Tibial artery (tissue), 4 donors: ENCODE data around the gene CPSF2.

Source experiments
- DNase-seq, 2 donors: peaks; one replicate each; pipeline ENCODE4 v3.0.0-alpha.2; 2019
- H3K27ac ChIP-seq, 2 donors: fragments of 200-600 bp; sonication (generic) in 1 of 2; 1 replicate in 1 of 2; 2 replicates in 1 of 2; pipeline ENCODE4 v1.5.1; 2018 to 2019; ENCODE audit warnings: mild to moderate bottlenecking in 1 of 2
- H3K27me3 ChIP-seq, 2 donors: fragments of 200-600 bp; sonication (generic) in 1 of 2; one replicate each; pipeline versions ENCODE4 v1.5.1 to v1.6.0; 2016 to 2019
- H3K36me3 ChIP-seq, 3 donors: fragments of 200-600 bp; sonication (generic) in 2 of 3; one replicate each; pipeline ENCODE4 v1.5.1; 2016 to 2019; ENCODE audit warnings: mild to moderate bottlenecking in 2 of 3
- H3K4me1 ChIP-seq, 4 donors: fragments of 200-600 bp; sonication (generic) in 2 of 4; 1 replicate in 3 of 4; 2 replicates in 1 of 4; pipeline ENCODE4 v1.5.1; 2016 to 2019
- H3K4me3 ChIP-seq, 2 donors: fragments of 200-600 bp; sonication (generic) in 1 of 2; 1 replicate in 1 of 2; 2 replicates in 1 of 2; pipeline ENCODE4 v1.5.1; 2018 to 2019; ENCODE audit warnings: mild to moderate bottlenecking in 2 of 2
- H3K9me3 ChIP-seq, 3 donors: fragments of 200-600 bp; sonication (generic) in 1 of 3; one replicate each; pipeline ENCODE4 v1.5.1; 2016 to 2019
- intact Hi-C: fragments of 100-400 bp; cut with DNase I; formaldehyde crosslinking; loops from one replicate; pipeline ENCODE4 v1.15.0; 2023; ENCODE audit warnings: low total_unique reads
- TF ChIP-seq, protein P1 (sequence below), 2 experiments: fragments of 200-600 bp in 1 of 2; fragments of 450-650 bp in 1 of 2; IDR thresholded peaks; one replicate each; pipeline ENCODE4 v1.5.1; 2017 to 2019; ENCODE audit warnings: antibody characterized with exemption in 2 of 2, mild to moderate bottlenecking in 1 of 2, moderate library complexity in 1 of 2

CPSF2 gene

DNA sequence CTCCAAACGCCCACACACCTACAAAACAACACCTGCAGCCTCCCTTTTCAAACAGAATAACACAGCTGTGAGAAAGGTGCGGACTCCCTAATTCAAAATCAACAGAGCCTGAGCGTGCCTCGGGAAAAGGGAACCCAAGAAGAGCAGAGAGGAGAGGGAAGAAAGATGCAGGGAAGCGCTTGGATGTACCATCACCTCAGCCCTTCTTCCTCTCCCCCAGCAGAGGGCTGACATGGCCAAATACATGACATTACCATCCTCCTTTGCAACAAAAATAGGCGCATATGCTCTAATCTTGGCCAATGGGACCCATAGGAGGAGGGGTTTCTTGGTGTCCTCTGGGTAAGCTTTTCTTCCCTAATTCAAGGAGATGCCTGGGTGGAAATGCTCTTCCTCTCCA is 78.0 kb downstream of the CPSF2 start:
- H3K36me3 ChIP-seq: no peaks in the 10 kb centered on the region
- H3K4me3 ChIP-seq: no peak overlapping the region
- H3K27ac ChIP-seq: no peak overlapping the region
- H3K9me3 ChIP-seq: no peaks in the 10 kb centered on the region
- intact Hi-C loops: no loop called here
- no peaks in the 10 kb centered on the region for H3K27me3 ChIP-seq
- DNase-seq: no peak
- TF ChIP-seq, protein P1, sequence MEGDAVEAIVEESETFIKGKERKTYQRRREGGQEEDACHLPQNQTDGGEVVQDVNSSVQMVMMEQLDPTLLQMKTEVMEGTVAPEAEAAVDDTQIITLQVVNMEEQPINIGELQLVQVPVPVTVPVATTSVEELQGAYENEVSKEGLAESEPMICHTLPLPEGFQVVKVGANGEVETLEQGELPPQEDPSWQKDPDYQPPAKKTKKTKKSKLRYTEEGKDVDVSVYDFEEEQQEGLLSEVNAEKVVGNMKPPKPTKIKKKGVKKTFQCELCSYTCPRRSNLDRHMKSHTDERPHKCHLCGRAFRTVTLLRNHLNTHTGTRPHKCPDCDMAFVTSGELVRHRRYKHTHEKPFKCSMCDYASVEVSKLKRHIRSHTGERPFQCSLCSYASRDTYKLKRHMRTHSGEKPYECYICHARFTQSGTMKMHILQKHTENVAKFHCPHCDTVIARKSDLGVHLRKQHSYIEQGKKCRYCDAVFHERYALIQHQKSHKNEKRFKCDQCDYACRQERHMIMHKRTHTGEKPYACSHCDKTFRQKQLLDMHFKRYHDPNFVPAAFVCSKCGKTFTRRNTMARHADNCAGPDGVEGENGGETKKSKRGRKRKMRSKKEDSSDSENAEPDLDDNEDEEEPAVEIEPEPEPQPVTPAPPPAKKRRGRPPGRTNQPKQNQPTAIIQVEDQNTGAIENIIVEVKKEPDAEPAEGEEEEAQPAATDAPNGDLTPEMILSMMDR (IDR thresholded peaks at IDR 0.05): no peak
- no peaks in the 10 kb centered on the region for H3K4me1 ChIP-seq

DNA sequence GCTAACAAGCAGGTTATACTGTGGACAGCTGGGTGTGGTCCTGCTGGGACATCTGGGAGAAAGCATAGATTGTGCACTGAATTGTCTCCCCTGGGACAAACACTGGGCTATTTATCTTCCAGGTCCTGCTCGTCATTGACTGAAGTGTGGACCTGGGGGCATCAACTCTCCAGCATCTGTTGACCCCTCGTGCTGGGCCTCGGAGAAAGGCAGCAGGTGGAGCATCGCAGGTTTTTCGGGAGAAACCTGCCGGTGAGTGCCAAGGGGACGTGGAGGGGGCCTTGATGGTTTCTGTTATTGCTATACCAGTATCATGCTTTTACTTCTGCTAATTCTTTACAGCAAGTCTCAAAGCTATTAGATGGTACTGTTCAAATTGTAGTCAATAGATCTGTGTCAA is 81.3 kb downstream of the CPSF2 start:
- intact Hi-C loops: no loop called here
- Histone ChIP-seq H3K9me3 (no peaks in the 10 kb centered on the region), H3K4me3 (no peak overlapping the region), H3K36me3 (no peaks in the 10 kb centered on the region), H3K27ac (no peak overlapping the region), H3K4me1 (peaks cover 0 to 12% (median 0%) of the 10 kb centered on the region in 4 donors), H3K27me3 (no peaks in the 10 kb centered on the region)
- DNase-seq: no peak
- TF ChIP-seq, protein P1 (IDR thresholded peaks at IDR 0.05): no peak

DNA sequence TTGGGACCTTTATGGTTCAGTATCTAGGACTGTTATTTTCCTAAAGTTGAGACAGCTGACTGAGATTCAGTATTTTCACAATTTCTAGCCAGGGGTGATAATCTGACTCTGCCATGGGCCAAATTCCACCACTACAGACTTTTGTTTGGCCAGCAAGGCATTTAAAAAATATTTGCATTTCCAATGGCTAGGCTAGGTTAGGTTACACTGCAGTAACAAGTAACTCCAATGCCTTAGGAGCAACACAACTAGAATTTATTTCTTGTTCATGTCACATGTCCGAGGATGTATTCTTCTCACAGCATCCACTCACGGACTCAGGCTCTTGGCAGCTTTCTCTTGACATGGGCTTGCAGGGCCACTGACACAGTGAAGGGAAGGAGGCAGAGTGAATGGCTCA is 83.0 kb downstream of the CPSF2 start:
- Histone ChIP-seq H3K27ac (no peak overlapping the region), H3K36me3 (no peaks in the 10 kb centered on the region), H3K9me3 (no peaks in the 10 kb centered on the region), H3K4me1 (peaks cover 0 to 27% (median 8%) of the 10 kb centered on the region in 4 donors), H3K27me3 (no peaks in the 10 kb centered on the region), H3K4me3 (no peak overlapping the region)
- TF ChIP-seq, protein P1 (IDR thresholded peaks at IDR 0.05): no peak
- intact Hi-C loops: no loop called here
- no peak for DNase-seq

DNA sequence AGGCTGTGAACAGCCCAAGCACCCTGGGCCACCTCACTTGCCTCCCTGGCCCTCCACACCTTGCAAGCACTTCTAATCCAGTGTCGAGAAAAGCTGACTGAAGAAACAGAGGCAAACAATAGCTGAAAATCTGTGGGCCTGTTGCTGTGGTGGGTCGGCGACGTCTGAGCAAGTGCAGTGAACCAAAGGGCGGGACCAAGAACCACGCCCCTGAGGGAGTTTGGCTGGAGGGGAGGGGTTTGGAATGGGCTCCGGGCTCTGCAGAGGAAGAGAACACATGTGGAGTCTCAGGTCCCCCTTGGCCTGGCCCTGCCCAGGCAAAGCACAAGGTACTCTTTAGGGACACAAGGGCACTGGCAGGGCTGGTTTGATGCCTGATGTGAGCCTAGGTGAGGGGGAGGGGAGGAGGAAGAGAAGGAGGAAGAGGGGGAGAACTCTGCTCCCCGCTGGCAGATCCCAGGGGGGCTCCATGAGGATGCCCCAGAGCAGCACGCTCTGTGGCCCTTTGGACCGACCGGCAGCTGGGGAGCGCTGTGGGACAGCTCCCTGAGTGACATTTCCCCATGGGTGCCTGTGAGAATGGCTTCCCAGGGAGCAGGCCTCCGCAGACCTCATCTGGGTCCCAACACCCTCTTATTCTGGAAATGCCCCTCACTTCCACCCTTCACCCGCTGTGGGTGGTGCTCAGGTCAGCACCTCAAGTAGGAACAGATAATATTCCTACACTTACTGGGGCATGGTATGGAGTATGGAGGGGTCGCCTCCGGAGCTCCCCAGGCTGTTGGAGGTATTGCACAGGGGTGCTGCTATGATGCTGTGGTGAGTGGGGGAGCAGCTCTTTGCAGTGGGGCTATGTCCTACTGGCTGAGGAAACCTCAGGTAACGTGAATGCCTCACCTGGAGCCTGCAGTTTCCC is 85.5 kb downstream of the CPSF2 start:
- intact Hi-C loops: no loop called here
- H3K4me3 ChIP-seq: no peak overlapping the region
- TF ChIP-seq, protein P1 (IDR thresholded peaks at IDR 0.05): no peak
- no peaks in the 10 kb centered on the region for H3K36me3 ChIP-seq
- DNase-seq: no peak
- peak overlapping the region in 1 of 2 donors; percentile 22 for H3K27ac ChIP-seq
- no peaks in the 10 kb centered on the region for H3K27me3 ChIP-seq
- H3K9me3 ChIP-seq: no peaks in the 10 kb centered on the region
- peaks cover 0 to 34% (median 10%) of the 10 kb centered on the region in 4 donors for H3K4me1 ChIP-seq

DNA sequence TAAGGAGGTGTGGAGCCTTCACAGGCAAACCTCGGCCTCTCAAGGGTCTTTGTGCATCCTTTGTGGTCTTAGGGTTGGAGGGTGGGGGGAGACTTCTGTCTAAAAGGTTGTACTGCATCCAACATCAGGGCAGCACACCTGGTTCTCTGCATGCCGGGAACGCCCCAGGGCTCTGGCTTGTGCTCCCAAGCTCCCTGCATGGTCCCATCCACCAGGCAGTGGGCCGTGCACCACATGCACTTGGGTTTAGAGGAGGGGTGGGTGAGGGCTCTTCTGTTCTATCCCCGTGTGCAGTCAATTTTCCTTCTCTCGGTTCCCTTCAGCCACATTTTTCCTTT is 86.1 kb downstream of the CPSF2 start:
- intact Hi-C loops: no loop called here
- H3K4me1 ChIP-seq: peaks cover 0 to 34% (median 10%) of the 10 kb centered on the region in 4 donors
- H3K27me3 ChIP-seq: no peaks in the 10 kb centered on the region
- TF ChIP-seq, protein P1 (IDR thresholded peaks at IDR 0.05): no peak
- no peaks in the 10 kb centered on the region for H3K9me3 ChIP-seq
- H3K36me3 ChIP-seq: no peaks in the 10 kb centered on the region
- H3K4me3 ChIP-seq: no peak overlapping the region
- H3K27ac ChIP-seq: no peak overlapping the region
- no peak for DNase-seq
